K562 (cell line): Measurements from ENCODE around the gene IMP4. TPM values are rescaled to one million over a fixed set of nuclear protein-coding genes. Genes with fewer than 3 reads are reported as not detected.

Experiments
- CBX5 ChIP-seq: IDR thresholded peaks from 2 replicates; pipeline ENCODE4 v1.6.1; 2014; ENCODE audit warnings: low read depth, borderline replicate concordance
- FOXA1 ChIP-seq: fragments of 450-650 bp; IDR thresholded peaks from 2 replicates; pipeline ENCODE4 v1.6.1; 2016; ENCODE audit warnings: mild to moderate bottlenecking, borderline replicate concordance
- KLF1 ChIP-seq: fragments of 450-650 bp; IDR thresholded peaks from 2 replicates; pipeline ENCODE4 v1.6.1; 2016; ENCODE audit warnings: missing genetic modification characterization, missing compliant biosample characterization
- LEF1 ChIP-seq: fragments of 450-650 bp; IDR thresholded peaks from 2 replicates; pipeline ENCODE4 v1.6.1; 2016; ENCODE audit warnings: mild to moderate bottlenecking
- PURB ChIP-seq: sonication (generic); formaldehyde crosslinking; IDR thresholded peaks from 2 replicates; pipeline ENCODE4 v1.9.0; 2021; ENCODE audit warnings: low read depth, mild to moderate bottlenecking, missing genetic modification reagents
- YY1 ChIP-seq, 3 experiments: IDR thresholded peaks; 2 replicates each; pipeline ENCODE4 v1.6.1; 2011; ENCODE audit warnings: low read length in 2 of 3, mild to moderate bottlenecking in 2 of 3, moderate library complexity in 2 of 3, borderline replicate concordance in 1 of 3, control low read depth in 1 of 3, low read depth in 1 of 3; ENCODE audit not compliant: insufficient read depth in 3 of 3, insufficient replicate concordance in 2 of 3, control insufficient read depth in 1 of 3, insufficient read length in 1 of 3; ENCODE audit errors: extremely low read depth in 1 of 3
- ZNF143 ChIP-seq: sonication (generic); formaldehyde crosslinking; IDR thresholded peaks from 2 replicates; pipeline ENCODE4 v1.9.0; 2022; ENCODE audit warnings: mild to moderate bottlenecking, missing genetic modification reagents
- polyA plus RNA-seq, 8 experiments: library from polyadenylated mRNA; depleted of rRNA in 4 of 8; stranded (reverse) in 5 of 8; unstranded in 3 of 8; fragments of >200 nt; fragmentation: Nextera tagmentation in 2 of 8; fragmentation: Illumina TruSeq in 1 of 8; extraction: Ambion mirVana in 2 of 8; extraction: Trizol in 1 of 8; gene quantifications; 2 replicates each; pipeline versions ENCODE4 v1.2.1 to v1.2.3, GENCODE V29; 2011 to 2014; ENCODE audit warnings: inconsistent platforms in 1 of 8, missing spikeins in 1 of 8
- total RNA-seq, 7 experiments: library from RNA; depleted of rRNA in 6 of 7; stranded (reverse); fragments of >200 nt in 6 of 7; fragmentation: Illumina TruSeq in 2 of 7; extraction: Trizol in 2 of 7; gene quantifications; 2 replicates each; pipeline versions ENCODE4 v1.2.1 to v1.2.3, GENCODE V29; 2011 to 2021; ENCODE audit warnings: low replicate concordance in 1 of 7
- TF ChIP-seq, protein P1 (sequence below): fragments of 200-600 bp; sonication (generic); IDR thresholded peaks from one replicate; pipeline ENCODE4 v1.6.1; 2012; ENCODE audit warnings: mild to moderate bottlenecking, low read depth, low read length, inconsistent platforms
- TF ChIP-seq, protein P2 (sequence below): sonication (generic); formaldehyde crosslinking; IDR thresholded peaks from 2 replicates; pipeline ENCODE4 v1.8.1; 2023; ENCODE audit warnings: mild to moderate bottlenecking, missing genetic modification reagents
- TF ChIP-seq, protein P3 (sequence below): fragments of 450-650 bp; formaldehyde crosslinking; IDR thresholded peaks from 2 replicates; pipeline ENCODE4 v1.4.0; 2020; ENCODE audit warnings: mild to moderate bottlenecking, moderate library complexity

The IMP4 gene
- total and polyA plus RNA-seq, 9 of the 15 experiments (the other 6 are each of a cell fraction or from before 2014, with no cell fraction given), result 35.4 to 209 (median 100.0) TPM

DNA sequence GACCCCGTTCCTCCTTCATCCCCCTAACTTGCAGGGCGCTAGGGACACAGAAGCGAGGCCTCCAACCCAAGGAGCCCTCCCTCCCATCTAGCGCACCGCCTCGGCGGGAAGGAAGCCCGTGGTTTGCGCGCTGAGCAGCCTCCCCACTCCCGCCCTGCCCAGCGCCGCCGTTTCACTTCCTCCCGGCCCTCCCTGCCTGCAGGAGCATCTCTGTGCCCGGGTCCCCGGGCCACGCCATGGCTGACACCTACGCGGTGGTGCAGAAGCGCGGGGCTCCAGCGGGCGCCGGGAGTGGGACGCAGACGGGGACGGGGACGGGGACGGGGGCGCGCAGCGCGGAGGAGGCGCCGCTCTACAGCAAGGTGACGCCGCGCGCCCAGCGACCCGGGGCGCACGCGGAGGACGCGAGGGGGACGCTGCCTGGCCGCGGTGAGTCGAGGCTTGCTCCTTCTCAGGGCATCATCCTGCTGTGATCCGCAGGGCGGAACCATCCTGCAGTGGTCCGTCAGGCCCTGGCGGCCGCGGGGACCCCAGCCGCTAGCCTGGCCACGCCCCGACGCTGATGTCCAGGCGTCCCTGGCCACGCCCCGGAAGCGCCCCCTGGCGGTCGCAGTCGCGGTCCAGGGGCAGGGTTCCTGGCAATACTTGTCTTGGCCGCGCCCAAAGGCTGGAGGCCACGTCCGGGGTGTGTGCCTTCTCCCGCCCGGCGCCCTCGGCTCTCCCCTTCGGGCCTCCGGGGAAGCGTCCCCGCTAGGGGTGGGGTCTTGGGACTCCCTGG lies 29.5 kb downstream of the IMP4 start (continued):
- TF ChIP-seq, protein P1, sequence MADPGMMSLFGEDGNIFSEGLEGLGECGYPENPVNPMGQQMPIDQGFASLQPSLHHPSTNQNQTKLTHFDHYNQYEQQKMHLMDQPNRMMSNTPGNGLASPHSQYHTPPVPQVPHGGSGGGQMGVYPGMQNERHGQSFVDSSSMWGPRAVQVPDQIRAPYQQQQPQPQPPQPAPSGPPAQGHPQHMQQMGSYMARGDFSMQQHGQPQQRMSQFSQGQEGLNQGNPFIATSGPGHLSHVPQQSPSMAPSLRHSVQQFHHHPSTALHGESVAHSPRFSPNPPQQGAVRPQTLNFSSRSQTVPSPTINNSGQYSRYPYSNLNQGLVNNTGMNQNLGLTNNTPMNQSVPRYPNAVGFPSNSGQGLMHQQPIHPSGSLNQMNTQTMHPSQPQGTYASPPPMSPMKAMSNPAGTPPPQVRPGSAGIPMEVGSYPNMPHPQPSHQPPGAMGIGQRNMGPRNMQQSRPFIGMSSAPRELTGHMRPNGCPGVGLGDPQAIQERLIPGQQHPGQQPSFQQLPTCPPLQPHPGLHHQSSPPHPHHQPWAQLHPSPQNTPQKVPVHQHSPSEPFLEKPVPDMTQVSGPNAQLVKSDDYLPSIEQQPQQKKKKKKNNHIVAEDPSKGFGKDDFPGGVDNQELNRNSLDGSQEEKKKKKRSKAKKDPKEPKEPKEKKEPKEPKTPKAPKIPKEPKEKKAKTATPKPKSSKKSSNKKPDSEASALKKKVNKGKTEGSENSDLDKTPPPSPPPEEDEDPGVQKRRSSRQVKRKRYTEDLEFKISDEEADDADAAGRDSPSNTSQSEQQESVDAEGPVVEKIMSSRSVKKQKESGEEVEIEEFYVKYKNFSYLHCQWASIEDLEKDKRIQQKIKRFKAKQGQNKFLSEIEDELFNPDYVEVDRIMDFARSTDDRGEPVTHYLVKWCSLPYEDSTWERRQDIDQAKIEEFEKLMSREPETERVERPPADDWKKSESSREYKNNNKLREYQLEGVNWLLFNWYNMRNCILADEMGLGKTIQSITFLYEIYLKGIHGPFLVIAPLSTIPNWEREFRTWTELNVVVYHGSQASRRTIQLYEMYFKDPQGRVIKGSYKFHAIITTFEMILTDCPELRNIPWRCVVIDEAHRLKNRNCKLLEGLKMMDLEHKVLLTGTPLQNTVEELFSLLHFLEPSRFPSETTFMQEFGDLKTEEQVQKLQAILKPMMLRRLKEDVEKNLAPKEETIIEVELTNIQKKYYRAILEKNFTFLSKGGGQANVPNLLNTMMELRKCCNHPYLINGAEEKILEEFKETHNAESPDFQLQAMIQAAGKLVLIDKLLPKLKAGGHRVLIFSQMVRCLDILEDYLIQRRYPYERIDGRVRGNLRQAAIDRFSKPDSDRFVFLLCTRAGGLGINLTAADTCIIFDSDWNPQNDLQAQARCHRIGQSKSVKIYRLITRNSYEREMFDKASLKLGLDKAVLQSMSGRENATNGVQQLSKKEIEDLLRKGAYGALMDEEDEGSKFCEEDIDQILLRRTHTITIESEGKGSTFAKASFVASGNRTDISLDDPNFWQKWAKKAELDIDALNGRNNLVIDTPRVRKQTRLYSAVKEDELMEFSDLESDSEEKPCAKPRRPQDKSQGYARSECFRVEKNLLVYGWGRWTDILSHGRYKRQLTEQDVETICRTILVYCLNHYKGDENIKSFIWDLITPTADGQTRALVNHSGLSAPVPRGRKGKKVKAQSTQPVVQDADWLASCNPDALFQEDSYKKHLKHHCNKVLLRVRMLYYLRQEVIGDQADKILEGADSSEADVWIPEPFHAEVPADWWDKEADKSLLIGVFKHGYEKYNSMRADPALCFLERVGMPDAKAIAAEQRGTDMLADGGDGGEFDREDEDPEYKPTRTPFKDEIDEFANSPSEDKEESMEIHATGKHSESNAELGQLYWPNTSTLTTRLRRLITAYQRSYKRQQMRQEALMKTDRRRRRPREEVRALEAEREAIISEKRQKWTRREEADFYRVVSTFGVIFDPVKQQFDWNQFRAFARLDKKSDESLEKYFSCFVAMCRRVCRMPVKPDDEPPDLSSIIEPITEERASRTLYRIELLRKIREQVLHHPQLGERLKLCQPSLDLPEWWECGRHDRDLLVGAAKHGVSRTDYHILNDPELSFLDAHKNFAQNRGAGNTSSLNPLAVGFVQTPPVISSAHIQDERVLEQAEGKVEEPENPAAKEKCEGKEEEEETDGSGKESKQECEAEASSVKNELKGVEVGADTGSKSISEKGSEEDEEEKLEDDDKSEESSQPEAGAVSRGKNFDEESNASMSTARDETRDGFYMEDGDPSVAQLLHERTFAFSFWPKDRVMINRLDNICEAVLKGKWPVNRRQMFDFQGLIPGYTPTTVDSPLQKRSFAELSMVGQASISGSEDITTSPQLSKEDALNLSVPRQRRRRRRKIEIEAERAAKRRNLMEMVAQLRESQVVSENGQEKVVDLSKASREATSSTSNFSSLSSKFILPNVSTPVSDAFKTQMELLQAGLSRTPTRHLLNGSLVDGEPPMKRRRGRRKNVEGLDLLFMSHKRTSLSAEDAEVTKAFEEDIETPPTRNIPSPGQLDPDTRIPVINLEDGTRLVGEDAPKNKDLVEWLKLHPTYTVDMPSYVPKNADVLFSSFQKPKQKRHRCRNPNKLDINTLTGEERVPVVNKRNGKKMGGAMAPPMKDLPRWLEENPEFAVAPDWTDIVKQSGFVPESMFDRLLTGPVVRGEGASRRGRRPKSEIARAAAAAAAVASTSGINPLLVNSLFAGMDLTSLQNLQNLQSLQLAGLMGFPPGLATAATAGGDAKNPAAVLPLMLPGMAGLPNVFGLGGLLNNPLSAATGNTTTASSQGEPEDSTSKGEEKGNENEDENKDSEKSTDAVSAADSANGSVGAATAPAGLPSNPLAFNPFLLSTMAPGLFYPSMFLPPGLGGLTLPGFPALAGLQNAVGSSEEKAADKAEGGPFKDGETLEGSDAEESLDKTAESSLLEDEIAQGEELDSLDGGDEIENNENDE, result no peak
- TF ChIP-seq CBX5 (0 out of 2 replicates have a peak, but pooled peaks have one; percentile 28), FOXA1 (no peak), LEF1 (no peak), PURB (CRISPR knock-in tag) (no peak), ZNF143 (CRISPR knock-in tag) (no peak), YY1 (IDR thresholded peaks at IDR 0.05; ENCODE audit: borderline replicate concordance in 1 of 3, control insufficient read depth in 1 of 3, extremely low read depth in 1 of 3, insufficient read depth in 3 of 3, insufficient read length in 1 of 3, insufficient replicate concordance in 2 of 3, low read depth in 1 of 3, low read length in 2 of 3) (peak in 2 of 3 experiments; percentile 50 to 72), KLF1 (tag) (peak; percentile 82)
- TF ChIP-seq, protein P2, sequence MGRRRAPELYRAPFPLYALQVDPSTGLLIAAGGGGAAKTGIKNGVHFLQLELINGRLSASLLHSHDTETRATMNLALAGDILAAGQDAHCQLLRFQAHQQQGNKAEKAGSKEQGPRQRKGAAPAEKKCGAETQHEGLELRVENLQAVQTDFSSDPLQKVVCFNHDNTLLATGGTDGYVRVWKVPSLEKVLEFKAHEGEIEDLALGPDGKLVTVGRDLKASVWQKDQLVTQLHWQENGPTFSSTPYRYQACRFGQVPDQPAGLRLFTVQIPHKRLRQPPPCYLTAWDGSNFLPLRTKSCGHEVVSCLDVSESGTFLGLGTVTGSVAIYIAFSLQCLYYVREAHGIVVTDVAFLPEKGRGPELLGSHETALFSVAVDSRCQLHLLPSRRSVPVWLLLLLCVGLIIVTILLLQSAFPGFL (CRISPR knock-in tag), result 0 out of 2 replicates have a peak, but pooled peaks have one; percentile 79
- TF ChIP-seq, protein P3, sequence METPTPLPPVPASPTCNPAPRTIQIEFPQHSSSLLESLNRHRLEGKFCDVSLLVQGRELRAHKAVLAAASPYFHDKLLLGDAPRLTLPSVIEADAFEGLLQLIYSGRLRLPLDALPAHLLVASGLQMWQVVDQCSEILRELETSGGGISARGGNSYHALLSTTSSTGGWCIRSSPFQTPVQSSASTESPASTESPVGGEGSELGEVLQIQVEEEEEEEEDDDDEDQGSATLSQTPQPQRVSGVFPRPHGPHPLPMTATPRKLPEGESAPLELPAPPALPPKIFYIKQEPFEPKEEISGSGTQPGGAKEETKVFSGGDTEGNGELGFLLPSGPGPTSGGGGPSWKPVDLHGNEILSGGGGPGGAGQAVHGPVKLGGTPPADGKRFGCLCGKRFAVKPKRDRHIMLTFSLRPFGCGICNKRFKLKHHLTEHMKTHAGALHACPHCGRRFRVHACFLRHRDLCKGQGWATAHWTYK (CRISPR knock-in tag), result 0 out of 2 replicates have a peak, but pooled peaks have one; percentile 45
